Non-pigmented ciliary epithelial cell (primary cell): ENCODE data around the gene DUSP23.

Experiments used
- DNase-seq: peaks from one replicate; pipeline ENCODE4 v3.0.0-alpha.2; 2010; ENCODE audit warnings: low read depth

DUSP23 gene

DNA sequence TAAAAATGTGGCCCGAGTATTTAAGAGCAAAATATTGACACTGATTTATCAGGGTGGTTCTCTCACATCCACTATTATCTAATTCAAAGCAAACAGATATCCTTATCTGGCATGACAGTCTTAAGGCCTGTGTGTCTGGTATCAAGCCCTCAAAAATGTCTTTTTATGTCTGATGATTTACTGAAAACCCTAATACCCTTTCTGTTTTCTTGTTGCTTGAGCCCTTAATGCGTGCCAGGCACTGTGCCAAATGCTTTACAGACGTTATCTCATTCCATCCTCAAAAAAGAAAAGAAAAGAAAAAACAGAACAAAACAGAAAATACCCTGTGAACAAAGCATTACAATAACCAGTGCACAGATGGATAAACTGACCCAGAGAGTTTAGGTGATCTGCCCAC lies 5.7 kb downstream of the DUSP23 start:
- DNase-seq: no peak

DNA sequence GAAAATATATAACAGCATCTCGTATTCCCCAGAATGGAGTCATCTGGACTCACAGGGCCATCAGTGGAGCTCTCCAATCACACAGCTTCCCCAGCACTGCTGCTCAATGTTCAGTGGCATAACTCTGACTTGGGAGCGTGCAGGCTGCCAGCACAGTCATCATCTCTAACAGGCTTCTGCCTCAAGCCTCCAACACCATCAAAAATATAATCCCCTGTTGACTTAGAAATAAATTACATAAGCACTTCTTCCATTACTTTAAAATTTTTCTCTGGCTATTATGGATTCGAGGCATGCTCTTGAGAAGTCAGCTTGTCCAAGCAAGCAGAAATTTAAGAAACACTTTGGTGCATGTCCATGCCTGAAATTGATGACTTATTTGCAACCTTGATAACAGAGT lies 6.2 kb downstream of the DUSP23 start:
- no peak for DNase-seq

DNA sequence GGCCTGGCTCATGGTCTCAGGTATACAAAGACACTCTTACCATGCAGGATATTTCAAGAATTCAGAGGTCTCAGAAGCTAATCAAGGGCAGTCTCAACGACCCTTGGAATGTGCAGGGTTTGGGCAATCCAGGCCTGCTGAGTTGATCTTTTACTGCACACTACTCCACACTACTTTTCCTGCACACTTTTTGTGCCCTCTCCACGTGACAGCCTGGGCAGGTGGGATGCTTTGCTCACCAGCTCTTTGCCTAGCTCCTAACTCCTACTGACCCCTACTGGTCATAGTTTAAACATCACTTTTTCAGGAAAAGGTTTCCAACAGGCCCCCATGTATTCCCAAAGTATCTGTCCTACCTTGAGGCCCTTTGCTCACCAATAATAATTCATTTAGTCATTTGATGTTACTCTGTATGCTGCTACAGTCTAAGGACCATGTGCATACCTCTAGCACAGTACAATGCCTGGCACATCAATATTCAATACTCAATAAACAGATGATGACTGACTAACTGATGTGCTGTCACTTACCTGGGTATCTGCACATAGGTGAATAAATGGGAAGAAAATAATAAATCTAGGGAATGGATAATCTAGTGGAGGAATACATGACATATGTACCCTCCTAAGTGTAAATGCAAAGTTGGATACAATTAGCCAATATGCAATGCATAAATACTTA lies 9.6 kb downstream of the DUSP23 start:
- DNase-seq: no peak

DNA sequence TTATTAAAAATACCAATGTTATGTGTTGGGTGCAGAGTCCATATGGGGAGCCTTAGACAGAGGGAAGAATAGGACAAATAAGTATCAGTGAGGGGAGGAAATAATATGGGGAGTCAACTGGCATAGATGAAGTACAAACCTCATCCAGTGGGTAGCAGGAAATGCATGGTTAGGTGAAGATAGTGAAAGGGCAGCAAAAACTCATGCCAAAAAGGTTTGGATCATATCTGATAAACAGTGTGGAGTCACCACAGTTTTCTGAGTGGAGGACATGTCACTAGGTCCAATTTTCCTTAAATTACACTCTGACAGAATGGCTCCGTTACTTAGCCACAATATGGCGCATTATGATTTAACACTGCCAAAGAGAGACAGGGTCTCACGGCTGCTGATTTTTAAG lies 10.3 kb downstream of the DUSP23 start:
- DNase-seq: no peak

DNA sequence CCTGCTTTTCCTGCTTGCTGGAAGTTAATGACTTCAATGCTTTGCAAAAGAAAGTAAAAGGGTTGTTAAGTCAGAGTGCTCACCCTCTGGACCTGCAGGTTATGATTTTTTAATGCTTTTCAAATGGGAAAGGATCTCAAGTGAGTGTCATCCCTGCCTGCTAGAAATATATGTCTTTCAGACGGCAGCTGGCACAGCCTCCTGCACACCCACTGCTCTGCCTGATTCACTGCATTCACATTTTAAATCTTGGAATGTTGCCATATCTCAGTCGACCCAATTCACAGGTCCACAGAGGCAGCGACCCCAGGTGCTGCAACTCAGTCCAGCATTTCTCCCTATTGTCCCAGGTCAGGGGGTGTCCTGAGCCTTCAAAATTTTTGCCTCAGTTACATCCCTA lies 10.7 kb downstream of the DUSP23 start:
- DNase-seq: no peak

DNA sequence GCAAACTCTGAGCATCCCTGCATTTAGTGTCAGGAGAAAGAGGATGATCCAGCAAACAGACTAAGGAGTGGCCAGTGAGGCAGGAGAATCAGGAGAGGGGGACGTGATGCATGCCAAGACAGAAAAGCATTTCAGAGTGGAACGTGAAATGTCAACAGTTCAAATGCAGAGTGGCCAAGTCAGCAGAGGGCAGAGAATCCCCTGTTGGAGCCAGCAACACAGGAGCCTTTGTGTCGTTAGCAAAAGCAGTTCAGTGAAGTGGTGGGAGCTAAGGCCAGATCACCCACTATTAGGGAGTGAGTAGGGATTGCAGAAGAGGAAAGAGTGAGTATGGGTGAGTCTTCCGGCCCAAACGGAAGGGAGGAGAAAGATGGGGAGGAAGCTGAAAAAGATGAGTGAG lies 14.8 kb downstream of the DUSP23 start:
- DNase-seq: no peak

DNA sequence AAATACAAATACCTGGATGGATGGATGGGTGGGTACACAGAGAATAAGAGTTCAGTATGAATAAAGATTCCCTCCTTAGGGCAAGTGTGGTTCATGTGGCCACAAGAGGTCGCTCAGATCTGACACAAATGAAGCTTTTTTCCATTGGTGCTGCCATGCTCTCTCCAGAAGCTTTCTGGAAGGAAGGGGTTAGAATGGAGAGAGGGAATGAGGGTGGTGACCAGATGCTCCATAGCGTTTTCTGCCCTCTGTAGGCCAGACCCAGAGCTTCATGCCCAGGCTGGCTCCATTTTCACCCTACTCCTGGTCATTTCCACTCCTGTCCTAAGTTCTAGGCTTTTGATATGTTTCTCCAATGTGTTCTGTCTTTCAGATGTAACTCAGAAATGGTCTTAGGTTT lies 18.1 kb downstream of the DUSP23 start:
- peak; percentile 78 for DNase-seq

DNA sequence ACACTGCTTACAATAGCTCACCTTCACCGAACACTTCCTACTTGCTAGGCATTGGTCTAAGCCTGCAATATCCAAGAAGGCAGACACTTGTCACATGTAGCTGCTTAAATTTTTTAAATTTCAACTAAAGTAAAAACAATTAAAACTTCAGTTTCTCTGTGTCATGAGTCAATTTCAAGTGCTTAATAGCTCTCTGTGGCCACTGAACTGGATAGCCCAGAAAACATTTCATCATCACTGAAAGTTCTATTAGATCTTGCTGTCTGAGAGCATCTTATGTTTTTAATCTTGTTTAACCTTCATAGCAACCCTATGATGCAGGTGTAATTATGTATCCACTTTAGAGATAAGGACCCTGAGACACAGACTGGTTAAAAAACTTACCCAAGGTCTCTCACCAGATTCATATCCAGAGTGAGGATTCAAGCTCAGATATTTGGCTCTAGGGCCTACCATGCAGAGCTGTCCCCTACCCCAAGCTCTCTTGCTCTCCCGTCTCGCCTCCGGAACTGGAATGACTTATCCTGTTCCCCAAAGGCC lies 18.8 kb downstream of the DUSP23 start:
- no peak for DNase-seq

DNA sequence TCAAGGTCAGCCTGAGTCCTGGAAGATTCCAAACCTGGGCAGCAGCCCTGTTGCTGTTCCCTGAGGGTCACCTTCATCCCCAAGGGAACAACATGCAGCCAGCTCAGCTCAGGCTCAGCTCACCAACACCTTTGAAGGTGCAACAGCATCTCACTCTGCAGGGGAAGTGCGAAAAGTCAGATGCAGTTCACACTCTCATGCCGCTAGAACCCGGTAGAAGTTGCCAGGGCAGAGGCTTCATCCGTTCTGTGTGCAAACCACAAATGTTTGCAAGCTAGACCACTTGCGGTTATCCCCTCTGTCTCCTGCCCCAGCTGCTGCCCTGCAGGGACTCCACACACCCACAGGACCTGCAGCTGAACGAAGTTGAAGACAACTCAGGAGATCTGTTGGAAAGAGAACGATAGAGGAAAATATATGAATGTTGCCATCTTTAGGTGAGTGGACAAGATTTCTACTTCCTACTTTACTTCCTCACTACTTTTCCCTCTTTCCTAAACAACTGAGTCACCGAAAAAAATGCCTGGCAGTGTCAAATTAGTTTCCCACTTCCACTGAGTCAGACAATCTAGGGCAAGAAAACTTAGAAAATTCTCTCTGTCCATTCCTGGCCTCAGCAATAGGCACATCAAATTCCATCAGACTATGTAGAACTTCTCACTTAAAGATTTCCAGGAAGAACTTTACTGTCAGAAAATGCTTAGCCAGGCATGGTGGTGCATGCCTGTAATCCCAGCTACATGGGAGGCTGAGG lies 19.6 kb downstream of the DUSP23 start:
- DNase-seq: no peak

DNA sequence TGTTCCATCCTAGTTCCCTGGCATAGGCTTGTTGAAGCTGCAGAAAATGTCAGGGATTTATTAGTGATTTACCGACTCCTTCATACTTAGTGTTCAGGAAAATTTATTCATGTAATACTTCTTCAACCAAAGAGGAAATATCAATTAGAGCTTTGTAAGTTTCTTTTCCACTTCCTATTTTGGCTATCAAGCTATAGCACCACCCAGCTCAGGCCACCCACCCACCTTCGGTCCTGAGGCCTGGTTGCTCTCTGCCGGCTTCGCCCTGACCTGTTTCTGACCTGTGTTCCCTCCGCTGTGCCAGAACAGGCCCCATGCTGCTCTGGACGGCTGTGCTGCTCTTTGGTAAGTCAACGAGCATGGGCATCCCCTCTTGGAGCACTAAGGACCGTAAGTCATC lies 21.3 kb downstream of the DUSP23 start, which contains the start of gene FCRL6:
Gene FCRL6, plus strand, starts transcription at position 250 of the 400 bp plus-strand sequence. Its CDS starts 65 bp downstream, at position 315.
- DNase-seq: no peak

DNA sequence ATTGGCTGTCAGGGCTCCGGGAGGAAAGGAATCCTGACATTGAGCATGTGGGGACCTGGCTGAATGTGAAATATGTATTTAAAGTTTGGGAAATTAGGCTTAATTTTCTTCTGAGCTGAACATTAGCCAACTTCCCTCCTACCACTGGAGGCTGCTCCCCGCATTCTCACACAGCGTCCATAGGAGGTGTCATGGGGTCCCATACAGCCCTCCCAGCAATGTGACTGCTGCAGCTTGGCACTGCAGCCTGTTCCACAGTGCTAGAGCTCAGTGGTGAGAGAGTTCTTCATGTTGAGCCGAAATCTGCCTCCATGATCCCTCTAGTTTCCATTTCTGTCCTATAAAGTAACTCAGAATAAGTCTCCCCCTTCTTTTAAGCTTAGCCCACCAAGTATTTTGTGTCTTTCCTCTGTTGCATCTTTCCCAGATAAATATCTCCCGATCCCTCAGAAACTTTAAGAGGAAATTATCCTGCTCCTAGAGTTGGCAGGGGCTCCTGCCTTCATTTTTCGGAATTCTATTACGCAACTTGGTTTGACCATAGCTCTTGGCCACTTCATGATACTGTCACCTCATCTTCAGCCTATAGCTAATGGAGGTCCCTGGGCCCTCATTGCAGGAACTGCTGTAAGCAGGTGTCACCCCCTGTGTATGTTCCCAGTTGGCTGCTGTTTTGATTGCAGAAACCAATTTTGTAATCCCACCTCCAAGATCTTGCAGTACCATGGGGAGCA lies 23.4 kb downstream of the DUSP23 start:
- DNase-seq: no peak

DNA sequence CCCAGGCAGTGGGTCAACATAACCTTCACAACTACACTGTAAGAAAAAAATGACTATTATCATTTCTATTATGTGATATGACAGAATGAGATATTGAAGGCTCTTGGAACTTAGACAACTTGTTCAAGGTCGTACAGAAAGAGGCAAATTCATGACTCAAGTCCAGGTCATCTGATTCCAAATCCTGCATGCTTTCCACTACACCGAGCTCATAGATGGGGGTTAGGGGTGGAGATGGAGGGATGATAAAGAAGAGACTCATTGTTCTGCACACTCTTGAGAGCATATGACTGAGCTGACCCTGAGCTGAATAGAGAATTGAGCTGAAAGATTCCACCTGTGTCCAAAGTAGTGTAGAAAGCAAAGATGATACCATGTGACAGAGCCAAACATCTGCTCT lies 24.2 kb downstream of the DUSP23 start:
- DNase-seq: no peak

DNA sequence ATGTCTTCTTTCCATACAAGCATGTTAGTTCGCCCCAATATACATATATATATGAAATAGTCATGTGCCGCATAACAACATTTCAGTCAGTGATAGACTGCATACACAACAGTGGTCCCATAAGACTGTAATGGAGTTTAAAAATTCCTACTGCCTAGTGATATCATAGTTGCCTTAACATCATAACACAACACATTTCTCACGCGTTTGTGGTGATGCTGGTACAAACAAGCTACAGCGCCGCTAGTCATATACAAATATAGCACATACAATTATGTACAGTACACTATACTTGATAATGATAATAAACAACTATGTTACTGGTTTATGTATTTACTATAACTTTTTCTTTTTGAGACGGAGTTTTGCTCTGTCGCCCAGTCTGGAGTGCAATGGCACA lies 35.2 kb downstream of the DUSP23 start:
- no peak for DNase-seq

DNA sequence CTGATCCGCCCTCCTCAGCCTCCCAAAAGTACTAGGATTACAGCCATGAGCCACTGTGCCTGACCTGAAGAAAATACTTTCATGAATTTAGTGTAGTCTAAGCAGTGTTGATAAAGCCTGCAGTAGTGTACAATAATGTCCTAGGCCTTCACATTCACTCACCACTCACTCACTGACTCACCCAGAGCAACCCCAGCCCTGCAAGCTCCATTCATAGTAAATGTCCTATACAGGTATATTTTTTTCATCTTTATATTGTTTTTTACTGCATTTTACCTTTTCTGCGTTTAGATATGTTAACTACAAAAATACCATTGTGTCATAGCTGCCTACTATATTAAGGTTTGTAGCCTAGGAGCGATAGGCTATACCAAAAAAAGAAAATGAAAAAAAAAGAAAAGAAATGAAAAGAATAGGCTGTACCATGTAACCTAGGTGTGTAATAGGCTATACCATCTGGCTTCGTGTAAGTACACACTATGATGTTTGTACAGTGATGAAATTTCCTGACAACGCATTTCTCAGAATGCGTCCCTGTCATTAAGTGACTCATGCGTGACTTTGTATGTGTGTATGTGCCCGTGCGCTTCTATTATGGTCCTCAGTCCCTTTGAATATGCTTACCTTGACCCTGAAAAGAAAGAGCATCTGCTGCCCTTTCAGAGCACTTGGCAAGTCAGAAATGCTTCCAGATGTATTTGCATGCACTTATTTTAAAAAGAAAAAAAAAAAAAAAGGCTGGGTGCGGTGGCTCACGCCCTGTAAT lies 36.7 kb downstream of the DUSP23 start:
- no peak for DNase-seq

DNA sequence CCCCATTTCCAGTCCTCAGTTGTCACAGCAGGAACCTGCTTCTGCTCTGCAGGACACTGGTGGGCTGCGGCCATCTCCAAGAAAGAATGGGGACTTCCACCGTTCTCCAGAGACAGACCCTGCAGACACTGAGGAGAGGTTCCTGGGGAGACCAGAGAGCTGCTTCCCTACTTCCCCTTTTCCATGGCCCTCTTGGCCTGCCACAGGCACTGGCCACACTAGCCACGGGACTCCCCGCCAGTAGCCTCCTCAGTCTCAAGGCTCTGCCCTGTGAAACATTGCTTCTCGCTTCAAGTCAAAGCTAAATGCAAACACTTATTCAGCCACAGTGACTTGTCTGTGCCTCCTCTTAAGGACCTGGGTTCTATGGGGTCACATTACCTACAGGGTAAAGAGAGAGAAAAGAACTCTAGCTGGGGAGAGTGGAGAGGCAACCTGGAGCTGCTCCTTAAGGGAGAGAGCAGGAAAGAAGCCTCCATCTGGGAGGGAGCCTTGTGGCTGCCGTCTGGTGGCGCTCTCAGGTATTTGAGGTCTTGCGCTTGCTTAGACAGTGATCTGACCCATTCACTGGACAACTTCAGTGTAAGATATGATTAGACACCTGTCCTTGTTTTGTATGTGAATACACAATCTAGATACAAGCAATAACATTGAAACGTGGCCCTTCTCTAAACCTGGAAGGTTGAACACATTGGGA lies 40.6 kb downstream of the DUSP23 start:
- no peak for DNase-seq

DNA sequence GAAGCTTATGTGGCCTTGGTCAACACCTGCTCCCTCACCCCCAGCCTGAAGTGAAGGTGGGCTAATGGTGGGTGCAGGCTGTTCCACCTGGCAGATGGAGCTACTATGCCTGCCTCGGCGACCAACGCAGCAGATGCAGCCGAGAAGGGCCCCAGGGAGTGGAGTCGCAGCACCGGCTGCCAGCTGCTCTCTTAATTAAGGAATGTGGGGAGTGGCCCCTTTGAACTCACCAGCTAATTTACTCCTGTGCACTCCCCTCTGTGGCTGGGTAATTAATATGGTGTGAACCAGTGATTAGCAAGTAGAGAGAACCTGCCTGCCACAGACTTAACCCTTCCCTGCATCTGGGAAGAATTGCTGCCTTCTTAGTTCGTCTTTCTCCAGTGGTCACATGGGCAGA lies 42.6 kb downstream of the DUSP23 start:
- DNase-seq: no peak

DNA sequence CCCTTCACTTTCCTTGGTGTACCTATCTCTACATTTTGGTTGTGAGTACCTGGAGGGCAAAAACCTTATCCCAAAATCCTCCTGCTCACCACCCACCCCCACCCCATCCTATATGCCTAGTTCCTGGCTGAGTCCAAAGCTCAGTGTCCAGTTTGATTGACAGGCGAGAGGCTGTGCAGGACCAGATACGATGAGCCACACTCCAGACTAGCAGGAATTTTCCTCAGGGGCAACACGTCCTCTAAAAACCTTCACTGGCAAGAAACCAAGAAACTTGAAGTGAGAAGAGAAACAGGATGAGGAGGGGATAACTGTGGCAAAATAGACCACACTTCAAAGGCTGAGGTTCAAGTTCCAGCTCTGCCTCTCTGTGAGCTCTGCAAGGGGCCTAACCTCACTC lies 44.8 kb downstream of the DUSP23 start:
- DNase-seq: no peak

DNA sequence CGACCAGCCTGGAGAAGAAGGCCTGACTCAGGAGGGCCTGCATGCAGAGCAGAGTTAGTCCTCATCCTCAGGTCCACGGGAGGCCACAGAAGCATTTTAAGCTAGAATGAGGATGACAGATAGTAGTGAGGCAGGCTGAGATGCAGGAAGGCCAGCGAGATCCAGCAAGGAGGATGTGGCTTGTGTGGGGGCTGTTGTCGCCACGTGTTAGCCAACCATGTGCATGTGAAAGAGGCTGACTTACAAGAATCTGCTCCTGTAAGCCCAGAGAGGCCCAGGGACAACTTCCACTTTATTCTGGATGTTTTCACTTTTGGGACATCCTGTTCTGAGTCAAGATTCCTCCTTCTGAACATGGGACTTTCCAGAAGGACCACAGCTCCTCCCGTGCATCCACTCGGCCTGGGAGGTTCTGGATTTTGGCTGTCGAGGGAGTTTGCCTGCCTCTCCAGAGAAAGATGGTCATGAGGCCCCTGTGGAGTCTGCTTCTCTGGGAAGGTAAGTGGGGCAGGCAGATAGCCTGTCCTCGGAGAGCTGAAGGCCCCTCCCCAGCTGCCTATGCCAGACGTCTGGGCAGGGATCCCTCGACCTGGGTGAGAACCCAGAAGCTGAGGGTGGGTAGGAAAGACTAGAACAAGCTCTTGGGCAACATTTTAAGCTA lies 45.8 kb downstream of the DUSP23 start, which contains the start of gene SLAMF8:
Gene SLAMF8, plus strand, starts transcription at position 433 of the 661 bp plus-strand sequence. Its CDS starts 26 bp downstream, at position 459.
- DNase-seq: no peak

DNA sequence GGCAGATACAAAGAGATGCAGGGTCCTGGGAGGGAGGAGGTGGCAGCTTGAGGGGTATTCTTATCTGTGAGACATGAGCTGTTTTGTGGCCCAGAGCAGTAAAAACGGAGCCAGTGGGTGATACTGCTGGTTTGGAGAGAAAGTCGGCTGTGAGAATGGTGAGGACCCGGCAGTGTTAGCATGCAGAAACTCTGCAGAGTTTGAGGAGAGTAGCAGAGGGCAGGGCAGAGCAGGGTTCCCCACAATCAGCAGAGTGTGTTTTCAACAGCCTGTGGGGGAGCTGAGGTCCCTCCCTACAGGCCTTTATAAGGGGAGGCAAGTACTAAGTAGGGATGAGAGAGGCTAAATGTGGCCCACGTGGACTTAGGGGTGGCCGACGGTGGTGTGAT lies 46.3 kb downstream of the DUSP23 start:
- no peak for DNase-seq

DNA sequence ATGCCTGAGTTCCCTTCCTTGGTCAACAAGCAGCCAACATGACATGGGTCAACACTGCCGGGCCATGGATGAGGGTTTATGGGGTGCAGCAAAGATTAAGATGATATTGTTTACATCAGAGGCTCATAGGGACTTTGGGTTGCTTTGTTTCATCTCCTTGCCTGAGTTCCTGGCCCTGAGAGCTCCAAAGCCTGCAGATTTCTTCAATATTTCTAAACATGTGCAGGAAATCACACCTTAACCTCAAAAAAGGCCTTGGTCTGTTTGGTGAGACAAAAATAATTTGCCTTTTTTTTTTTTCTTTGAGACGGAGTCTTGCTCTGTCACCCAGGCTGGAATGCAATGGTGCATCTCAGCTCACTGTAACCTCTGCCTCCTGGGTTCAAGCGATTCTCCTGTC lies 46.8 kb downstream of the DUSP23 start:
- DNase-seq: no peak

DNA sequence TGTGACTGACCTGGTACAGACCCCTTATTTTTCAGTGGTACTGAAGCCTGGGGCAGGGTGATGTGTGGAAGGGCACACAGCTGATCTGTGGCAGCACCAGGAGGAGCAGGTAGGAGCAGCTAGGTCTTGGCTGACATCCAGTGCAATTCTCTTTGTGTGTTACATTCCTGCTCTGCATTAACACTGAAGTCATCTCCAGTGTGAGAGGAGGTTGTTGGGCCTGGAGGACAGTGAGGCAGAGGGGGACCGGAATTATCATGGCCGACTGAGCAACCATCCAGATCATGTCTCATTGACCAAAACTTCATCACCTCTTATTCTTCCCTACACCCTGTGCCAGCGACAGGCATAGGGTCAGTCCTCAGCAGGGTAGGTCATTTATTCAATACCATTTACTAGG lies 47.4 kb downstream of the DUSP23 start:
- DNase-seq: no peak
